Measurements from ENCODE around the gene ARPC1A.

The ARPC1A gene

GRCh38 chr7:99290980-99291607 lies 34.6 kb upstream of the ARPC1A start:
- DNase-seq, result no peak
- Histone ChIP-seq H3K27me3 (replicated peaks) (no peaks in the 10 kb centered on the region), H3K4me3 (ENCODE audit: low read depth, low read length) (no peak overlapping the region), H3K36me3 (replicated peaks) (no peaks in the 10 kb centered on the region), H3K27ac (no peak overlapping the region)
- in situ Hi-C loops (cut with HindIII; ENCODE audit: low pct_ligation_motif_present, low sequenced_read_pairs), result no loop called here
- TF ChIP-seq CTCF (IDR thresholded peaks at IDR 0.05; ENCODE audit: low read depth, low read length, missing control alignments), result no peak

GRCh38 chr7:99292127-99292526 lies 33.6 kb upstream of the ARPC1A start:
- in situ Hi-C loops (cut with HindIII; ENCODE audit: low pct_ligation_motif_present, low sequenced_read_pairs), result no loop called here
- TF ChIP-seq CTCF (IDR thresholded peaks at IDR 0.05; ENCODE audit: low read depth, low read length, missing control alignments), result no peak
- DNase-seq, result no peak
- Histone ChIP-seq H3K27ac (no peak overlapping the region), H3K36me3 (replicated peaks) (no peaks in the 10 kb centered on the region), H3K27me3 (replicated peaks) (no peaks in the 10 kb centered on the region), H3K4me3 (ENCODE audit: low read depth, low read length) (no peak overlapping the region)

- Histone ChIP-seq H3K27me3 (replicated peaks) (no peaks in the 10 kb centered on the region), H3K36me3 (replicated peaks) (no peaks in the 10 kb centered on the region), H3K4me3 (ENCODE audit: low read depth, low read length) (no peak overlapping the region), H3K27ac (no peak overlapping the region)
- in situ Hi-C loops (cut with HindIII; ENCODE audit: low pct_ligation_motif_present, low sequenced_read_pairs), result no loop called here
- TF ChIP-seq CTCF (IDR thresholded peaks at IDR 0.05; ENCODE audit: low read depth, low read length, missing control alignments), result no peak
- no peak for DNase-seq
Measured at GRCh38 chr7:99293167-99293566, 32.5 kb upstream of the ARPC1A start.

- no peak overlapping the region for H3K4me3 ChIP-seq (ENCODE audit: low read depth, low read length)
- no peak for DNase-seq
- in situ Hi-C loops (cut with HindIII; ENCODE audit: low pct_ligation_motif_present, low sequenced_read_pairs), result no loop called here
- H3K36me3 ChIP-seq (replicated peaks), result no peaks in the 10 kb centered on the region
- H3K27me3 ChIP-seq (replicated peaks), result no peaks in the 10 kb centered on the region
- H3K27ac ChIP-seq, result no peak overlapping the region
- TF ChIP-seq CTCF (IDR thresholded peaks at IDR 0.05; ENCODE audit: low read depth, low read length, missing control alignments), result no peak
Measured at GRCh38 chr7:99293650-99294049, 32.0 kb upstream of the ARPC1A start.

GRCh38 chr7:99296471-99296870 lies 29.2 kb upstream of the ARPC1A start:
- in situ Hi-C loops (cut with HindIII; ENCODE audit: low pct_ligation_motif_present, low sequenced_read_pairs), result no loop called here
- Histone ChIP-seq H3K27me3 (replicated peaks) (no peaks in the 10 kb centered on the region), H3K27ac (no peak overlapping the region), H3K36me3 (replicated peaks) (no peaks in the 10 kb centered on the region), H3K4me3 (ENCODE audit: low read depth, low read length) (no peak overlapping the region)
- no peak for TF ChIP-seq CTCF (IDR thresholded peaks at IDR 0.05; ENCODE audit: low read depth, low read length, missing control alignments)
- no peak for DNase-seq

- H3K36me3 ChIP-seq (replicated peaks), result no peaks in the 10 kb centered on the region
- no peak for TF ChIP-seq CTCF (IDR thresholded peaks at IDR 0.05; ENCODE audit: low read depth, low read length, missing control alignments)
- no peak for DNase-seq
- H3K27ac ChIP-seq, result no peak overlapping the region
- in situ Hi-C loops (cut with HindIII; ENCODE audit: low pct_ligation_motif_present, low sequenced_read_pairs), result loop anchor here (25.0 kb wide), 1 partner anchor 289 kb away; no protein-coding TSS in a partner anchor
- H3K27me3 ChIP-seq (replicated peaks), result no peaks in the 10 kb centered on the region
- H3K4me3 ChIP-seq (ENCODE audit: low read depth, low read length), result no peak overlapping the region
Measured at GRCh38 chr7:99301496-99301895, 24.2 kb upstream of the ARPC1A start.
